GM12874 (cell line): Measurements from ENCODE around the gene ID4.

Source experiments
- TF ChIP-seq, protein P1 (sequence below): IDR thresholded peaks from 2 replicates; pipeline ENCODE4 v1.5.1; 2011; ENCODE audit warnings: low read depth, mild to moderate bottlenecking, control low read depth, low read length, moderate library complexity; ENCODE audit not compliant: insufficient read depth

Gene ID4

DNA sequence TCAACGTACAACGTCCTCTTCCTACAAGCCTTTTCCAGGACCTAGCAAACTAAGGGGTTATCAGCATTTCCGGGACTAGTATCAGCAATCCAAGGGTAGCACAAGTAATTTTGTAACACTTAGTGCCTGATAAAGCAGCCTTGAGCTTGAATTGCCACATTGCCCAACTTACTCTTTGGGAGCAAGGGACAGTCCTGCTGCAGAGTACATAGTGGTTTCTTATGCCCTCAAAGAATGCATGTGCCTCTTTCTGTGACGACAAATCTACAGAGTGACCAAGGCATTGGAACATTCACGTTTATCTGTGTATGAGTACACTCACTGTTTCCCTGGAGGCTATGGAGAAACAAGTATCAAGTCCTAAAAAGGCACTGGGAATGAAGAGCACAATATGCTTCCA is 3.2 kb upstream of the ID4 start:
- TF ChIP-seq, protein P1, sequence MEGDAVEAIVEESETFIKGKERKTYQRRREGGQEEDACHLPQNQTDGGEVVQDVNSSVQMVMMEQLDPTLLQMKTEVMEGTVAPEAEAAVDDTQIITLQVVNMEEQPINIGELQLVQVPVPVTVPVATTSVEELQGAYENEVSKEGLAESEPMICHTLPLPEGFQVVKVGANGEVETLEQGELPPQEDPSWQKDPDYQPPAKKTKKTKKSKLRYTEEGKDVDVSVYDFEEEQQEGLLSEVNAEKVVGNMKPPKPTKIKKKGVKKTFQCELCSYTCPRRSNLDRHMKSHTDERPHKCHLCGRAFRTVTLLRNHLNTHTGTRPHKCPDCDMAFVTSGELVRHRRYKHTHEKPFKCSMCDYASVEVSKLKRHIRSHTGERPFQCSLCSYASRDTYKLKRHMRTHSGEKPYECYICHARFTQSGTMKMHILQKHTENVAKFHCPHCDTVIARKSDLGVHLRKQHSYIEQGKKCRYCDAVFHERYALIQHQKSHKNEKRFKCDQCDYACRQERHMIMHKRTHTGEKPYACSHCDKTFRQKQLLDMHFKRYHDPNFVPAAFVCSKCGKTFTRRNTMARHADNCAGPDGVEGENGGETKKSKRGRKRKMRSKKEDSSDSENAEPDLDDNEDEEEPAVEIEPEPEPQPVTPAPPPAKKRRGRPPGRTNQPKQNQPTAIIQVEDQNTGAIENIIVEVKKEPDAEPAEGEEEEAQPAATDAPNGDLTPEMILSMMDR = no peak

DNA sequence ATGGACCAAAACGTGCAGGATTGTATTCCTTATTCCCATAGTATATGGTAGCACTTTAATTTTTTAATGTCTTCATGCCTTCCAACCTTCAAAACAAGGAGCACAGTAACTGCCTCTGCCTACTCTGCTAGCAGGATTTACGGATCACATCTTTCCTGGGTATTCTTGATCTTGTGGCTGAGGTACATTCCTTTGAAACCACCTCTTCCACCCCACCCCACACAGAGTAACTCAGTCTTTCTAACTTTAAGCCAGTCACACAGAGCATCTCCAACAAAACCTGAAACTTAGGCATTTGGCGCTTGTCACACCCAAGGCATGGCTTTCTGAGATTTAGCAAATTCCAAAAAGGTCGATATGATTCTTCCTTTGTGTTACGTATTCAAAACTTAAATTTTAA is 2.3 kb upstream of the ID4 start:
- TF ChIP-seq, protein P1 = no peak

DNA sequence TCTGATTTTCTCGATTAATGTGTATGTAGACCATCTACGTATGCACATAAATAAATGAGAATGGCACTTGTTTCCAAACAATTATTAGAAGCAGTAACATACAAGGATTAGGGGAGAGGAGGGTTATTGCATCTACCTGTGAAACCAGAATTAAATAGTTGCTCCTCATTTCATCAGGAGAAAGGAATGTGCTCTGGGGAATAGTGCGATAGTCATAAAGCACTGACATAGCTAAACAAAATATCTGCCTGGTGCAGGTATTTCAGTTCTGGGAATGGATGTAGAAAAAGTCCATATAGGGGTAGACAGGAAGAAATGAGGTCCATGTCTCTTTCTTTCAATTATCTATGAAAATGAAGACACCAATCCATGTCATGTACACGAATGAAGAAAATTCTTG is 1.6 kb upstream of the ID4 start:
- TF ChIP-seq, protein P1 = no peak

DNA sequence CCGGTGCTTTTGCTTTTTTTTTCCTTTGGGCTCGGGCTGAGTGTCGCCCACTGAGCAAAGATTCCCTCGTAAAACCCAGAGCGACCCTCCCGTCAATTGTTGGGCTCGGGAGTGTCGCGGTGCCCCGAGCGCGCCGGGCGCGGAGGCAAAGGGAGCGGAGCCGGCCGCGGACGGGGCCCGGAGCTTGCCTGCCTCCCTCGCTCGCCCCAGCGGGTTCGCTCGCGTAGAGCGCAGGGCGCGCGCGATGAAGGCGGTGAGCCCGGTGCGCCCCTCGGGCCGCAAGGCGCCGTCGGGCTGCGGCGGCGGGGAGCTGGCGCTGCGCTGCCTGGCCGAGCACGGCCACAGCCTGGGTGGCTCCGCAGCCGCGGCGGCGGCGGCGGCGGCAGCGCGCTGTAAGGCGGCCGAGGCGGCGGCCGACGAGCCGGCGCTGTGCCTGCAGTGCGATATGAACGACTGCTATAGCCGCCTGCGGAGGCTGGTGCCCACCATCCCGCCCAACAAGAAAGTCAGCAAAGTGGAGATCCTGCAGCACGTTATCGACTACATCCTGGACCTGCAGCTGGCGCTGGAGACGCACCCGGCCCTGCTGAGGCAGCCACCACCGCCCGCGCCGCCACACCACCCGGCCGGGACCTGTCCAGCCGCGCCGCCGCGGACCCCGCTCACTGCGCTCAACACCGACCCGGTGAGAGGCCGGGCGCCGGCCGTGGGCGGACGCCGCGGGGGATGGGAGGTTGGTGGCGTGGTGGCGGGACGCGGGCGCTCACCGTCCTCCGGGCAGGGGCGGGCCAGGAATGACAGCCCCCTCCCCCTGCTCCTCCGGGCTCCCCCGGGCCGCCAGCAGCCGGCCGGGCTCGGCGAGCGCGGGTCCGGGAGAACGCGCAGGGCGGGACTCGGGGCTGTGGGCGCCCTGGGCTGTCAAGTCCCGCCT is 606 bp downstream of the ID4 start:
- TF ChIP-seq, protein P1 = no peak

DNA sequence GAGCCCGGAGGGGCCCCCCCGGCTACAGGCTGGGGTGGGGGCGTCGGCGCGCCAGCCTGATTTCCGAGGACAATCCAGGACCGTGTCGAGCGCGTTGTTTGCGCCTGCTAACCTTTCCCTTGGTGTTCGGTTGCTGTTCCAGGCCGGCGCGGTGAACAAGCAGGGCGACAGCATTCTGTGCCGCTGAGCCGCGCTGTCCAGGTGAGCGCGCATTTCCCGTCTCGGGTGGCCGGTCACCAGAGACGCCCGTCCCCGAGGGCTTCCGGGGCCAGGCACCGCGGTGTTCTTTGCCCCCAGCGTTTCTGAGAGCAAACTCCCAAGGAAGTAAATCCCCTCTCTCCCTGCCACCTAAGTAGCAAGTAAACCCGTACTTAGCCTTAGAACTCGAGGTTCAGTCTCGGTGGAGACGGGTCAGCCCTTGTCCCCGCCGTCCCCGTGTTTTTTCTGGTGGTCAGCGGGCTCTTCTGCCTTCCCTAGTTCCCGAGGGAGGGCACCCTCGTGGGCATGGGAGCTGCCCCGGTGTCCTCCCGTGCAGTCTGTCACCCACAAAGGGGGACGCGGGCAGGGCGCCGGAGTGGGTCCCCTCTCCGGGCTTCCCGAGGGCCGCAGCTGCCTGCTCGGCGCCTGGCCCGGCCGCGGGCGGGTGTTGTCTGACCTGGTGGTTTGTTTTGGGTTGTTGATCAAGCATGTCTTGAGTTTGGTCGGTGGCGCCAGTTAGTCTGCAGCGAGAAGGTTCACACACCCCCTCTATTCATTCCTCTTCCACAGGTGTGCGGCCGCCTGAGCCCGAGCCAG is 1.5 kb downstream of the ID4 start:
- TF ChIP-seq, protein P1 = no peak

DNA sequence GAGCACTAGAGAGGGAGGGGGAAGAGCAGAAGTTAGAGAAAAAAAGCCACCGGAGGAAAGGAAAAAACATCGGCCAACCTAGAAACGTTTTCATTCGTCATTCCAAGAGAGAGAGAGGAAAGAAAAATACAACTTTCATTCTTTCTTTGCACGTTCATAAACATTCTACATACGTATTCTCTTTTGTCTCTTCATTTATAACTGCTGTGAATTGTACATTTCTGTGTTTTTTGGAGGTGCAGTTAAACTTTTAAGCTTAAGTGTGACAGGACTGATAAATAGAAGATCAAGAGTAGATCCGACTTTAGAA is 2.0 kb downstream of the ID4 start:
- TF ChIP-seq, protein P1 = no peak

DNA sequence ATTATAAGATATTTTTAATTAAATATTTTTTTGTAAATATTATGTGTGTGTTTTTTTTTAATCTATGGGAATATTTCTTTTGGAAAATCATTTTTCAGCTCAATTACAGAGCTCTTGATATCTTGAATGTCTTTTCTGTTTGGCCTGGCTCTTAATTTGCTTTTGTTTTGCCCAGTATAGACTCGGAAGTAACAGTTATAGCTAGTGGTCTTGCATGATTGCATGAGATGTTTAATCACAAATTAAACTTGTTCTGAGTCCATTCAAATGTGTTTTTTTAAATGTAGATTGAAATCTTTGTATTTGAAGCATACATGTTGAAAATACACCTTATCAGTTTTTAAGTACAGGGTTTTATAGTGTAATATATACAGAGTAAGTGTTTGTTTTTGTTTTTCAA is 2.6 kb downstream of the ID4 start:
- TF ChIP-seq, protein P1 = no peak
